ENCODE results near the gene HIPK2. TPM values are rescaled to one million over a fixed set of nuclear protein-coding genes. Genes with fewer than 3 reads are reported as not detected.

HIPK2 gene
- total and polyA plus RNA-seq, 5 donors from 2014 or later, result 0.44 to 17.5 (median 0.78) TPM

DNA sequence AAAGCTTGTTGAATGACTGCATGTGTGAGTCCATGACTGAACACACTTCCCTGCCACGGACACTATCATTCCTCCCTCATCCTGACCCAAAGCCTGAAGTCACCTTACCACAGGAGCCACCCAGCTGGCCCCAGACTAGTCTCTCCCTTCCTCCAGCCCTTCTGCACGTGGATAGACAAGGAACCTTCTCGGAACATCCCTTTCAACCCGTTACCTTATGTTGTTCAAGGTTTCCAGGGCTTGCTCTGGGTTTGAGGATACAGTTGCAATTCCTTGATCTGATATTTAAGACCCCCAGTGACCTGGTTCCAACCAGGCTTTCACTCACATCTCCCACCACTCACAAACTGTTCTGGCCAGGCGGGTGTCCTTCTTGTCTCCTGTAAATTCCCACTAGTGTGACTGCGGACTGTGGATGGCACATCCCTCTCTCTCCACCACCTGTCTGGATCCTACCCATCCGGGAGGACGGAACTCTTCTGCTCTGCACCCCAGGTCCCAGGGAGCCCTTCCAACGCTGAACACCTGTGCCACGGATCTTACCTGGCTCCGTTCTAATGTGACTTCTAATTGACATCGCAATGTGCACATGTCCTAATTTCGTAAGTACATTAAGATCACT is 62.5 kb downstream of the HIPK2 start:
- peaks cover 31% of the 10 kb centered on the region for H3K36me3 Mint-ChIP-seq
- peak overlapping the region in 2 of 3 donors; percentile 16 to 48 for H3K27ac Mint-ChIP-seq
- Histone ChIP-seq H3K27ac (ENCODE audit: insufficient read depth, low read length, poor library complexity, severe bottlenecking) (no peak overlapping the region), H3K36me3 (ENCODE audit: control insufficient read depth, insufficient read depth, low read length) (peaks cover 8% of the 10 kb centered on the region), H3K9me3 (ENCODE audit: control insufficient read depth in 2 of 2, low read length in 2 of 2) (no peaks in the 10 kb centered on the region), H3K4me3 (ENCODE audit: low read depth, low read length) (no peak overlapping the region), H3K27me3 (ENCODE audit: control insufficient read depth, insufficient read depth, low read length) (no peaks in the 10 kb centered on the region), H3K4me1 (ENCODE audit: control insufficient read depth, insufficient read depth, low read length, poor library complexity, severe bottlenecking) (no peaks in the 10 kb centered on the region)
- DNase-seq (no peak), ATAC-seq (ENCODE audit: low read depth in 2 of 2) (no peak)
- H3K4me3 Mint-ChIP-seq, result peak overlapping the region in 1 of 4 donors; percentile 29
- H3K9me3 Mint-ChIP-seq, result no peaks in the 10 kb centered on the region
- H3K27me3 Mint-ChIP-seq, result no peaks in the 10 kb centered on the region
- H3K4me1 Mint-ChIP-seq, result peaks cover 0 to 4% (median 1%) of the 10 kb centered on the region in 4 donors

DNA sequence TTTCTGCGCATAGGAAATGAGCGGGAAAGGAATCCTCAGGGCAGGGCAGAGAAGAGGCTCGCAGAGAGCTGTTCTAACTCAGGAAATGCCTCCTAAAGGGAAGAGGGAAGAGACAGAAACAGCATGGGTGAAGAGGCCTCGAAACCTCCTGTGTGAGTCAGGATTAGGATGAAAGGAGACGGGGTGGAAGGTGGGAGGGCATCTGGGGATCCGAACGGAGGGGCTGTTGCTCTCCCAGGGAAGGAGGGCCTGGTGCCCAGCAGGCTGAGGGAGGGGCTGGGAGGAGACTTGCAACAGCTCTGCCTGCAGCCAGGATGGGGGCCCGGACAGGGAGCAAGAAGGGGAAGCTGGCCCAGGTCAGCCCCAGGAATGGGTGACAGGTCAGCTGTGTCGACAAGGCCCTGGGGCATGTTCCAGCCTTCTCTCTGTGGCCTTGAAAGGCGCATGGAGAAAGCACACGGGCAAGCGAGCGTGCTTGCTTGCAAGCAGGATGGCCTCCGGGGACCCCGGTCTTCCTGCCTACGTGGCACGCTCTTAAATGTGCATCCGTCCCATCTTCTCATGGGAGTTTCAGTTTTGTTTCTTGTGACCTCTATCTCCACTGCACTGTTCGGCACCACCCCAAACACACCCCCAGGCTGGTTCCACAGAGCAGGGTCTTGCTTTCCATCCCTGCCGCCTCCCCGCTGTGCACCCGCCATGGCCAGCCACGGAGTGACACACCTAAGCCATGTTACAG is 63.5 kb downstream of the HIPK2 start:
- H3K36me3 Mint-ChIP-seq, result peaks cover 31% of the 10 kb centered on the region
- no peaks in the 10 kb centered on the region for H3K9me3 Mint-ChIP-seq
- no peaks in the 10 kb centered on the region for H3K27me3 Mint-ChIP-seq
- DNase-seq (no peak), ATAC-seq (ENCODE audit: low read depth in 2 of 2) (peak in 1 of 2 donors; percentile 28)
- no peaks in the 10 kb centered on the region for H3K9me3 ChIP-seq (ENCODE audit: control insufficient read depth in 2 of 2, low read length in 2 of 2)
- H3K4me1 Mint-ChIP-seq, result peaks cover 0 to 4% (median 1%) of the 10 kb centered on the region in 4 donors
- no peak overlapping the region for H3K27ac Mint-ChIP-seq
- no peak overlapping the region for H3K27ac ChIP-seq (ENCODE audit: insufficient read depth, low read length, poor library complexity, severe bottlenecking)
- peaks cover 8% of the 10 kb centered on the region for H3K36me3 ChIP-seq (ENCODE audit: control insufficient read depth, insufficient read depth, low read length)
- H3K4me3 Mint-ChIP-seq, result no peak overlapping the region
- no peaks in the 10 kb centered on the region for H3K4me1 ChIP-seq (ENCODE audit: control insufficient read depth, insufficient read depth, low read length, poor library complexity, severe bottlenecking)
- H3K4me3 ChIP-seq (ENCODE audit: low read depth, low read length), result no peak overlapping the region
- no peaks in the 10 kb centered on the region for H3K27me3 ChIP-seq (ENCODE audit: control insufficient read depth, insufficient read depth, low read length)

DNA sequence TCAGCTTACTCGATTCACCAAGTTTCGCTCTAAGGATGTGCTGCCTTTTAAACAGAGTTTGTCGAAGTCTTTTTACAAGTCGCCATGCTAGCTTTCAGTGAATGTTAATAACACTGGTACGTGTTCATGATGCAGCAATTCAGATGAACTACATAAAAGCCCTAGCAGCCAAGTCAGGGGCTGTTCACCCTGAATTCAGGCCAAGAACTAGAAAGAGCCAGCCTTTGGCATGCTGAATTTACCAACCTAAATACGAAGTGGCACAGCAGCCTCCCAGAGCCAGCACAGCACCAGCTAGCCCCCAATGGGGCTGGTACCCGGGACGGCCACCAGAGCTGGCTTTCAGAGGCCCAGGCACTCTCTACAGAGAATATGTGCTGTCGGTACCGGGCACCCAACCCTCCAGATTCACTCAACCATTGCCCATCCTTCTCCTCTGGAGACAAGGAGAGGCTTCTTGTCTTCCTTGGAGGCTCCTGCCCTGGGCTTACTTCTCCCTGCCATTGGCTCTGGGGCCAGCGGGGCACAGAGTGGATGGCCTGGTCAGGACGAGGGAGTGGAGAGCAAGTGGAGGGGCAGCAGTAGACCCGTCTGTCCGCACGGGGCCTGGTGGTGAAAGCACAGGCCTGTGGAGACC is 64.2 kb downstream of the HIPK2 start:
- no peak overlapping the region for H3K27ac ChIP-seq (ENCODE audit: insufficient read depth, low read length, poor library complexity, severe bottlenecking)
- H3K36me3 Mint-ChIP-seq, result peaks cover 31% of the 10 kb centered on the region

DNA sequence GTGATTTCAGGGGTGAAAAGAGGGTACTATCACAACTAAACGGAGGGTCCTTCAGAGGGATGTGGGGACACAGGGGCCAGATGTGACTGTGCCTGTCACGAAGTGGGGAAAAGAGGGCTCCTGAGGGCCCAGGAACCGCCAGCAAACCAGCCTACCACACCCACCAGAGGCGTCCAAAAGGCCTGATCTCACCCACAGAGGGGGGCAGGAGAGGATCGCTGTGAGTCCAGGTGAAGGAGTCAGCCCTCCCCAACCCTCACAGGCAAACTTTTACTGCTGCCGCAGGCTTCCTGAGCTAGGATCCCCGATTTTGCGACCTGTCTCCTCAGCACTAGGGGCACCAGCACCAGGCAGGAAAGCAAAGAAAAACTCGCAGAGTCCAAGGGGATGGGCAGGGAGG is 64.7 kb downstream of the HIPK2 start:
- H3K27me3 Mint-ChIP-seq, result no peaks in the 10 kb centered on the region
- DNase-seq, result no peak

More for the DNA sequence above, 64.2 kb downstream of the HIPK2 start:
- Histone ChIP-seq H3K4me3 (ENCODE audit: low read depth, low read length) (no peak overlapping the region), H3K9me3 (ENCODE audit: control insufficient read depth in 2 of 2, low read length in 2 of 2) (no peaks in the 10 kb centered on the region), H3K27me3 (ENCODE audit: control insufficient read depth, insufficient read depth, low read length) (no peaks in the 10 kb centered on the region), H3K36me3 (ENCODE audit: control insufficient read depth, insufficient read depth, low read length) (peaks cover 8% of the 10 kb centered on the region), H3K4me1 (ENCODE audit: control insufficient read depth, insufficient read depth, low read length, poor library complexity, severe bottlenecking) (no peaks in the 10 kb centered on the region)
- ATAC-seq (ENCODE audit: low read depth in 2 of 2), result no peak
- Mint-ChIP-seq H3K9me3 (no peaks in the 10 kb centered on the region), H3K4me3 (no peak overlapping the region), H3K27me3 (no peaks in the 10 kb centered on the region), H3K4me1 (peaks cover 0 to 4% (median 1%) of the 10 kb centered on the region in 4 donors), H3K27ac (no peak overlapping the region)
- DNase-seq, result no peak

DNA sequence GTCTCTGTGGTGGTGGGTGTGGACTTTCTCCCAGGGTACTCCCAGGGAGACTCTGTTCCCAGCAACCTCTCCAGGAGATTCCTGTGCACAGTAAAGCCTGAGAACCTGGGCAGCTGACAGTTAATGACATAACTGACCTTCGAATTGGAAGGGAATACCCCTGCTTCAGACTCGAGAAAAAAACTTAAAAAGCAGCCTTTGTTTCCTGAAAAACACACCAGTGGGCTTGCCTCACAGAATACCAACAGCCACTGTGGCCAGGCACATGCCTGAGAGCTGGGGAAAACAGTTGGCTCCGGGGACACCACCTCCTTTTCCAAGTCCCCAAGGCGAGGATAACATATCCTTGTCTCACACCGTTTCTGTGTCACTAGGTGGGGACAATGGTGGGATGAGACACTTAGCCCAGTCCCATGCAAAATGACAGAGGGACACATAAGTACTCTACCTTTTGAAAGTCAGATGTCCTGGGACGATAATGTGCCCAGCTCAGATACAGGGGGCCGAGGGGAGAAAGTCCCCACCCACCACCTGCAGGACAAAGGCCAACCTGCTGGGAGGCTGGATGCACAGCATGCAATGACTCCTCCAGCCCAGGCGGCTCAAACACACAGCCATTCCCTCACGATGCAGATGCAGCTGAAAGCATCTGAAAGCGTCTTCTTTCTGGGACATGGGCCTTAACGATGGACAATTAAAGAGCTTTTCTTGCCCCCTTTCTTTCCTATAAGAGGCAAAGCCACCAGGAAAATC is 65.6 kb downstream of the HIPK2 start:
- no peak overlapping the region for H3K27ac ChIP-seq (ENCODE audit: insufficient read depth, low read length, poor library complexity, severe bottlenecking)

More for the DNA sequence above, 64.7 kb downstream of the HIPK2 start:
- ATAC-seq (ENCODE audit: low read depth in 2 of 2), result no peak
- Mint-ChIP-seq H3K27ac (no peak overlapping the region), H3K9me3 (no peaks in the 10 kb centered on the region), H3K4me1 (peaks cover 0 to 4% (median 1%) of the 10 kb centered on the region in 4 donors), H3K36me3 (peaks cover 31% of the 10 kb centered on the region), H3K4me3 (no peak overlapping the region)
- Histone ChIP-seq H3K4me1 (ENCODE audit: control insufficient read depth, insufficient read depth, low read length, poor library complexity, severe bottlenecking) (no peaks in the 10 kb centered on the region), H3K36me3 (ENCODE audit: control insufficient read depth, insufficient read depth, low read length) (peaks cover 8% of the 10 kb centered on the region), H3K9me3 (ENCODE audit: control insufficient read depth in 2 of 2, low read length in 2 of 2) (no peaks in the 10 kb centered on the region), H3K27me3 (ENCODE audit: control insufficient read depth, insufficient read depth, low read length) (no peaks in the 10 kb centered on the region), H3K27ac (ENCODE audit: insufficient read depth, low read length, poor library complexity, severe bottlenecking) (no peak overlapping the region), H3K4me3 (ENCODE audit: low read depth, low read length) (no peak overlapping the region)

DNA sequence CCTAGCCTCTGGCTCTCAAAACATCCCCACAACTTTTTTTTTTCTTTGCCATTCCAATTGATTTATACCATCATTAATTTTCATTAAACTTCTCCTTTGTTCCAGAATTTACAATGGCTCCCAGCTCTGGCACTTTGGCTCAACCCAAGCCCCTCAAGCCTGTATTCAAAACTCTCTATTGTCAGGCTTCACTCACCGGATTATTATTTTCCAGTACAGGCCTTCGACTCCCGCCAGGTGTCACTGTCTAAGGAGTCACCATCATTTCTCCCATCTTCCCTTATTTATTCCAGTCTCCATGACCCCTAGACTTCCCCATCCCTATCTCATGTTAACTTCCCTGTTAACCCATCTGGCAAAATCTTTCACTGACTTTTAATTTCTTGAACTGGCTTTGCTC is 67.8 kb downstream of the HIPK2 start:
- Histone ChIP-seq H3K36me3 (ENCODE audit: control insufficient read depth, insufficient read depth, low read length) (no peaks in the 10 kb centered on the region), H3K27ac (ENCODE audit: insufficient read depth, low read length, poor library complexity, severe bottlenecking) (no peak overlapping the region), H3K4me1 (ENCODE audit: control insufficient read depth, insufficient read depth, low read length, poor library complexity, severe bottlenecking) (no peaks in the 10 kb centered on the region), H3K4me3 (ENCODE audit: low read depth, low read length) (no peak overlapping the region), H3K9me3 (ENCODE audit: control insufficient read depth in 2 of 2, low read length in 2 of 2) (no peaks in the 10 kb centered on the region), H3K27me3 (ENCODE audit: control insufficient read depth, insufficient read depth, low read length) (no peaks in the 10 kb centered on the region)
- no peak overlapping the region for H3K4me3 Mint-ChIP-seq
- H3K27me3 Mint-ChIP-seq, result no peaks in the 10 kb centered on the region
- H3K36me3 Mint-ChIP-seq, result peaks cover 24% of the 10 kb centered on the region
- DNase-seq, result no peak
- no peaks in the 10 kb centered on the region for H3K9me3 Mint-ChIP-seq
- no peak overlapping the region for H3K27ac Mint-ChIP-seq
- no peak for ATAC-seq (ENCODE audit: low read depth in 2 of 2)
- H3K4me1 Mint-ChIP-seq, result peaks cover 0 to 4% (median 2%) of the 10 kb centered on the region in 4 donors

More for the DNA sequence above, 65.6 kb downstream of the HIPK2 start:
- Mint-ChIP-seq H3K27me3 (no peaks in the 10 kb centered on the region), H3K4me1 (peaks cover 0 to 4% (median 1%) of the 10 kb centered on the region in 4 donors), H3K36me3 (peaks cover 38% of the 10 kb centered on the region), H3K27ac (no peak overlapping the region), H3K4me3 (no peak overlapping the region), H3K9me3 (no peaks in the 10 kb centered on the region)
- DNase-seq (no peak), ATAC-seq (ENCODE audit: low read depth in 2 of 2) (no peak)
- no peaks in the 10 kb centered on the region for H3K27me3 ChIP-seq (ENCODE audit: control insufficient read depth, insufficient read depth, low read length)
- peaks cover 8% of the 10 kb centered on the region for H3K36me3 ChIP-seq (ENCODE audit: control insufficient read depth, insufficient read depth, low read length)
- no peaks in the 10 kb centered on the region for H3K4me1 ChIP-seq (ENCODE audit: control insufficient read depth, insufficient read depth, low read length, poor library complexity, severe bottlenecking)
- H3K9me3 ChIP-seq (ENCODE audit: control insufficient read depth in 2 of 2, low read length in 2 of 2), result no peaks in the 10 kb centered on the region
- H3K4me3 ChIP-seq (ENCODE audit: low read depth, low read length), result no peak overlapping the region

DNA sequence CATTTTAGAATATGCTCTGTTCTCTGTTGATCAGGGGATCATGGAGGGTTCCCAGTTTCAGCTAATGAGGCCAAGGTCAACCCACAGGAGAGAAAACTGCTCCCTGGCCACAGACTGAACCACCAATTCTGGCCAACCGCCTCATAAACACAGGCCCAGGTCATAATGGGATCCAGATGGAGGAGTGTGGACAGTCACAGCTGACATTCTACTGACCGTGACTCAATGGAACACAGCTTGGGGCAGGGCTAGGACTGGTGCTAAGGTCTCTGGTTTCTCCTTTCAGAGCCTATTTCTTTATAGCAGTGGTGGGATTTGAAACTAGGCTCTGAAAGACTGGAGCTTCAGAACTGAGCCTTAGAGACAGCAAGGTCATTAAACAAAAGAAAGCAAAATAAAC is 68.3 kb downstream of the HIPK2 start:
- Mint-ChIP-seq H3K4me1 (peaks cover 0 to 6% (median 2%) of the 10 kb centered on the region in 4 donors), H3K4me3 (no peak overlapping the region), H3K27me3 (no peaks in the 10 kb centered on the region), H3K36me3 (peaks cover 19% of the 10 kb centered on the region), H3K27ac (no peak overlapping the region), H3K9me3 (no peaks in the 10 kb centered on the region)
- DNase-seq (no peak), ATAC-seq (ENCODE audit: low read depth in 2 of 2) (no peak)
- H3K4me3 ChIP-seq (ENCODE audit: low read depth, low read length), result no peak overlapping the region
- no peaks in the 10 kb centered on the region for H3K27me3 ChIP-seq (ENCODE audit: control insufficient read depth, insufficient read depth, low read length)
- no peaks in the 10 kb centered on the region for H3K9me3 ChIP-seq (ENCODE audit: control insufficient read depth in 2 of 2, low read length in 2 of 2)
- H3K27ac ChIP-seq (ENCODE audit: insufficient read depth, low read length, poor library complexity, severe bottlenecking), result no peak overlapping the region
- no peaks in the 10 kb centered on the region for H3K4me1 ChIP-seq (ENCODE audit: control insufficient read depth, insufficient read depth, low read length, poor library complexity, severe bottlenecking)
- no peaks in the 10 kb centered on the region for H3K36me3 ChIP-seq (ENCODE audit: control insufficient read depth, insufficient read depth, low read length)
